ENCODE results near the gene FKBP11. TPM values are rescaled to one million over a fixed set of nuclear protein-coding genes. Genes with fewer than 3 reads are reported as not detected.

Gene FKBP11
- total and polyA plus RNA-seq, 3 donors from 2014 or later = 13.4 to 22.4 (median 16.4) TPM

GRCh38 chr12:48932878-48933277, 7.6 kb upstream of the FKBP11 start:
- Histone ChIP-seq H3K27ac (no peak overlapping the region), H3K4me3 (no peak overlapping the region), H3K4me1 (no peaks in the 10 kb centered on the region), H3K27me3 (no peaks in the 10 kb centered on the region), H3K9me3 (no peaks in the 10 kb centered on the region), H3K36me3 (ENCODE audit: low read depth, missing control alignments) (no peaks in the 10 kb centered on the region)
- TF ChIP-seq POLR2A (IDR thresholded peaks at IDR 0.05) (no peak), CTCF (IDR thresholded peaks at IDR 0.05) (no peak)
- DNase-seq = no peak
- WGBS, 2 donors = 72 to 97% methylated on average over 2 of the region's 2 CpGs
- intact Hi-C loops (cut with DNase I; ENCODE audit: low total_unique reads) = no loop called here

- Histone ChIP-seq H3K9me3 (no peaks in the 10 kb centered on the region), H3K27ac (no peak overlapping the region), H3K4me1 (peaks cover 4% of the 10 kb centered on the region), H3K27me3 (no peaks in the 10 kb centered on the region), H3K4me3 (no peak overlapping the region), H3K36me3 (ENCODE audit: low read depth, missing control alignments) (no peaks in the 10 kb centered on the region)
- DNase-seq = no peak
- WGBS, 2 donors = 70 to 81% methylated on average over 4 of the region's 4 CpGs
- intact Hi-C loops (cut with DNase I; ENCODE audit: low total_unique reads) = no loop called here
- TF ChIP-seq POLR2A (IDR thresholded peaks at IDR 0.05) = no peak
- no peak for TF ChIP-seq CTCF (IDR thresholded peaks at IDR 0.05)
These were observed 5.2 kb upstream of the FKBP11 start for GRCh38 chr12:48930475-48930874.

GRCh38 chr12:48929551-48929950, 4.3 kb upstream of the FKBP11 start:
- H3K36me3 ChIP-seq (ENCODE audit: low read depth, missing control alignments) = no peaks in the 10 kb centered on the region
- TF ChIP-seq POLR2A (IDR thresholded peaks at IDR 0.05) (no peak), CTCF (IDR thresholded peaks at IDR 0.05) (no peak)
- no peaks in the 10 kb centered on the region for H3K9me3 ChIP-seq
- H3K4me1 ChIP-seq = peaks cover 9% of the 10 kb centered on the region
- no peaks in the 10 kb centered on the region for H3K27me3 ChIP-seq
- H3K4me3 ChIP-seq = no peak overlapping the region
- WGBS, 2 donors = 81 to 85% methylated on average over 1 of the region's 1 CpG
- H3K27ac ChIP-seq = no peak overlapping the region
- DNase-seq = no peak
- intact Hi-C loops (cut with DNase I; ENCODE audit: low total_unique reads) = no loop called here

- Histone ChIP-seq H3K4me1 (peaks cover 14% of the 10 kb centered on the region), H3K36me3 (ENCODE audit: low read depth, missing control alignments) (no peaks in the 10 kb centered on the region), H3K27ac (no peak overlapping the region), H3K4me3 (no peak overlapping the region), H3K27me3 (no peaks in the 10 kb centered on the region), H3K9me3 (no peaks in the 10 kb centered on the region)
- WGBS, 2 donors = 91 to 95% methylated on average over 2 of the region's 2 CpGs
- TF ChIP-seq POLR2A (IDR thresholded peaks at IDR 0.05) (no peak), CTCF (IDR thresholded peaks at IDR 0.05) (no peak)
- no peak for DNase-seq
- intact Hi-C loops (cut with DNase I; ENCODE audit: low total_unique reads) = no loop called here
These were observed 2.0 kb upstream of the FKBP11 start for GRCh38 chr12:48927261-48927660.

GRCh38 chr12:48924617-48925303, 532 bp downstream of the FKBP11 start:
- Histone ChIP-seq H3K27me3 (no peaks in the 10 kb centered on the region), H3K4me3 (peak overlapping the region; percentile 72 to 75), H3K36me3 (ENCODE audit: low read depth, missing control alignments) (no peaks in the 10 kb centered on the region), H3K9me3 (no peaks in the 10 kb centered on the region), H3K4me1 (peaks cover 14% of the 10 kb centered on the region), H3K27ac (no peak overlapping the region)
- TF ChIP-seq POLR2A (IDR thresholded peaks at IDR 0.05) (no peak), CTCF (IDR thresholded peaks at IDR 0.05) (peak in 2 of 3 experiments; percentile 28 to 31)
- WGBS, 2 donors = 2 to 20% methylated on average over 19 to 30 of the region's 43 CpGs
- intact Hi-C loops (cut with DNase I; ENCODE audit: low total_unique reads) = no loop called here
- DNase-seq = peak; percentile 34

Data from testis (tissue), 3 donors.